Stomach smooth muscle (tissue), 2 donors: ENCODE data around the gene OR6K6.

ENCODE experiments used
- H3K27ac ChIP-seq: one replicate; pipeline ENCODE4 v1.7.0; 2013; ENCODE audit warnings: mild to moderate bottlenecking, low read length, inconsistent platforms
- H3K27me3 ChIP-seq, 2 donors: one replicate each; pipeline ENCODE4 v1.7.0; 2013; ENCODE audit warnings: low read length in 2 of 2; ENCODE audit not compliant: insufficient read depth in 2 of 2, control insufficient read depth in 1 of 2
- H3K36me3 ChIP-seq, 2 donors: one replicate each; pipeline ENCODE4 v1.7.0; 2013; ENCODE audit warnings: low read length in 2 of 2; ENCODE audit not compliant: control insufficient read depth in 2 of 2, insufficient read depth in 2 of 2
- H3K4me1 ChIP-seq: one replicate; pipeline ENCODE4 v1.7.0; 2013; ENCODE audit warnings: low read length; ENCODE audit not compliant: control insufficient read depth, insufficient read depth
- H3K4me3 ChIP-seq, 2 donors: one replicate each; pipeline ENCODE4 v1.7.0; 2013; ENCODE audit warnings: low read length in 2 of 2
- H3K9ac ChIP-seq, 2 donors: one replicate each; pipeline ENCODE4 v1.7.0; 2013; ENCODE audit warnings: low read length in 2 of 2, mild to moderate bottlenecking in 1 of 2
- H3K9me3 ChIP-seq, 2 donors: one replicate each; pipeline ENCODE4 v1.7.0; 2013; ENCODE audit warnings: low read length in 2 of 2; ENCODE audit not compliant: control insufficient read depth in 2 of 2
- donor health status: healthy.
- donor health status: Pancreatic carcinoma.

OR6K6 gene

DNA sequence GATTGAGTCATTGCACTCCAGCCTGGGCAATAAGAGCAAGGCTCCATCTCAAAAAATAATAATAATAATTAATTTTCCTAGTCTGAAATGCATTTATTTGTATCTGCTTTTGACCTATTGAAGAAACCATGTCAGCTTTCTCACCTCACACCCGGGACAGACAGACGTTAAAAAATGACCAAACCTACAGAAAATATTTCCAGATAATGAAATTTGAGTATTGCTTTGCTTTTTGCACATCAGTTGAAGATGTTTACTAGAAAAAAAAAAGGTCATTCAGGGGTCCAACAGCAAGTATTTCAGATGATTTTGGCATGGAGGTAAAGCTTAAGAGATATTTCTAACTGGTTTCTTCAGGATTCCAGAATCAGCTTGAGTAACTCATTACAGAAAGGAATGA, at the start of gene OR6K6:
Gene OR6K6, plus strand, starts transcription at position 301 of the 400 bp plus-strand sequence. CDS start 168 bp downstream, outside the sequence.
- Histone ChIP-seq H3K27me3 (no peaks in the 10 kb centered on the region), H3K9ac (no peak within 1 kb of the TSS), H3K4me1 (no peaks in the 10 kb centered on the region), H3K27ac (no peak within 1 kb of the TSS), H3K36me3 (no peaks in the 10 kb centered on the region), H3K9me3 (no peaks in the 10 kb centered on the region), H3K4me3 (no peak within 1 kb of the TSS)

DNA sequence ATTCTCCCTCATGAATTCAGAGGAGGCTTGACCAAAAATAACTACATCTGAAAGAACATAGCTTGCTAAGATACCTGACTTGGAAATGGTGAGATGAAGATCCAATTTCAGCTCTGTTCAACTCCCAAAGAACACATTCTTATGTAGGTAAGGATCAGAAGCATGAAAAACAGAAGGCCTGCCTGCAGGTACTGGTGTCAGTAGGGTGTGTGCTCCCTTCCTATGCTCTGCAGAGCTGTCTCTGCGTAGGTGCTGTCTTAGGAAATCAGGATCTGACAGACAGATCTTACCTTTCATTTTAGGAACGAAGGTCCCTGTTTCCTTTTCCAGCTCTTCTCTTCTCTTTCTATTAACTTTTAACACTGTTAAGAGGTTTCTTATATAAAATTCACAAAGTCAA, 48.4 kb upstream of the OR6K6 start:
- Histone ChIP-seq H3K4me3 (no peak overlapping the region), H3K9ac (no peak overlapping the region), H3K4me1 (no peaks in the 10 kb centered on the region), H3K9me3 (no peaks in the 10 kb centered on the region), H3K27ac (no peak overlapping the region), H3K27me3 (no peaks in the 10 kb centered on the region), H3K36me3 (no peaks in the 10 kb centered on the region)

- Histone ChIP-seq H3K4me3 (no peak overlapping the region), H3K27ac (no peak overlapping the region), H3K4me1 (no peaks in the 10 kb centered on the region), H3K27me3 (peaks cover 0 to 3% of the 10 kb centered on the region in 2 donors), H3K9me3 (no peaks in the 10 kb centered on the region), H3K36me3 (no peaks in the 10 kb centered on the region), H3K9ac (no peak overlapping the region)
Observed at GRCh38 chr1:158711098-158711497, 43.4 kb upstream of the OR6K6 start.

- no peaks in the 10 kb centered on the region for H3K4me1 ChIP-seq
- H3K9me3 ChIP-seq: no peaks in the 10 kb centered on the region
- peaks cover 0 to 3% of the 10 kb centered on the region in 2 donors for H3K27me3 ChIP-seq
- H3K27ac ChIP-seq: no peak overlapping the region
- H3K9ac ChIP-seq: no peak overlapping the region
- H3K4me3 ChIP-seq: no peak overlapping the region
- no peaks in the 10 kb centered on the region for H3K36me3 ChIP-seq
Observed at GRCh38 chr1:158714754-158715153, 39.8 kb upstream of the OR6K6 start.

DNA sequence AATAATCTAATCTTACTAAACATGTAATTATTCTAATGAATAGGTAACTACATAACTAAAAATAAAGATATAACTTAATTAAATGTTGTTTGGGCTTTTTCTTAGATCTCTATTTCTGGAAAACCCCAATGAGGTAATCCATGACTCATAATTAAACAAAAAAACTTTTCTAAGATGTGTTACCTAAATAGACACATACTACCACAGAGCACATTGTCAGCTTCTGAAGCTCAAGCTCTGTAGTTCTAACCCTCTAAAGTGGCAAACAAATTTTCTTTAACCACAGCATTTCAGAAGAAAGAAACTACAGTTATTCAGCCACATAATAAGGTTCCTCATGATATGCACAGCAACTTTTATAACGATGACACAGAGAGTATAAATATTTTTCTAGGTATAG, 38.2 kb upstream of the OR6K6 start:
- Histone ChIP-seq H3K4me3 (no peak overlapping the region), H3K9ac (no peak overlapping the region), H3K27me3 (peaks cover 0 to 3% of the 10 kb centered on the region in 2 donors), H3K4me1 (no peaks in the 10 kb centered on the region), H3K27ac (no peak overlapping the region), H3K36me3 (no peaks in the 10 kb centered on the region), H3K9me3 (no peaks in the 10 kb centered on the region)

DNA sequence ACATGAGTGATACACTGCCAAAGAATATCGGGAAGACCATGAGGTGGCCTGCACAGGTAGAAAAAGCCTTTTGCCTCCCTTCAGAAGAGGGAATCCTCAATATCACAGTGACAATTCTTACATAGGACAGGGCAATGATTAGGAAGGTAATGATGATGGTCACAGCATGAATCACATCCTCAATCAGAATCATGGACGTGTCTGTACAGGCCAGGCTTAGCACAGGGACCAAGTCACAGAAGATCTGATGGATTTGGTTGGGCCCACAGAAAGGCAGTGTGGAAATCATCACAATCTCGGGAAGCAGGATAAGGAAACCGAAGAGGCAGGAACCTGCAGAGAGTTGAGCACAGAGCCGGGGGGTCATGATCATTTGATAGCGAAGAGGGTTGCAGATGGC, 37.2 kb upstream of the OR6K6 start:
- H3K27me3 ChIP-seq: peaks cover 0 to 3% of the 10 kb centered on the region in 2 donors
- H3K9me3 ChIP-seq: no peaks in the 10 kb centered on the region
- H3K9ac ChIP-seq: no peak overlapping the region
- H3K36me3 ChIP-seq: no peaks in the 10 kb centered on the region
- no peak overlapping the region for H3K27ac ChIP-seq
- H3K4me1 ChIP-seq: no peaks in the 10 kb centered on the region
- no peak overlapping the region for H3K4me3 ChIP-seq

DNA sequence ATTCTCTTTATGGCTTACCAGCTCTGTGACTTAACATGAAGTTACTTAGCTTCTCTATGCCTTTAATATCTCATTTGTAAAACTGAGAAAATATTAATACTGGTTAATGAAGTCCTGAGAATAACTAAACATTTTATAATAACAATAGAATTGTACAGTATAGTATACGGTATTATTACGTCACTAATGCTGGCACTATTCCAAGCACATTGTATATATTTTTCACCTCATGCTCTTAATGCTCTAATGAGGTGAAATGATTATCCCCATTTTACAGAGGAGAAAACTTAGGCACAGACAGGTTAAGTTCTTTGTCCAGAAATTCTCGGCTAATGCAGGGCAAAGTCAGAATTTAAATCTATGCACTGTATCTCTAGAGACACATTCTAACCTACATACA, 34.9 kb upstream of the OR6K6 start:
- Histone ChIP-seq H3K4me3 (no peak overlapping the region), H3K27me3 (no peaks in the 10 kb centered on the region), H3K27ac (no peak overlapping the region), H3K4me1 (no peaks in the 10 kb centered on the region), H3K36me3 (no peaks in the 10 kb centered on the region), H3K9me3 (no peaks in the 10 kb centered on the region), H3K9ac (no peak overlapping the region)

DNA sequence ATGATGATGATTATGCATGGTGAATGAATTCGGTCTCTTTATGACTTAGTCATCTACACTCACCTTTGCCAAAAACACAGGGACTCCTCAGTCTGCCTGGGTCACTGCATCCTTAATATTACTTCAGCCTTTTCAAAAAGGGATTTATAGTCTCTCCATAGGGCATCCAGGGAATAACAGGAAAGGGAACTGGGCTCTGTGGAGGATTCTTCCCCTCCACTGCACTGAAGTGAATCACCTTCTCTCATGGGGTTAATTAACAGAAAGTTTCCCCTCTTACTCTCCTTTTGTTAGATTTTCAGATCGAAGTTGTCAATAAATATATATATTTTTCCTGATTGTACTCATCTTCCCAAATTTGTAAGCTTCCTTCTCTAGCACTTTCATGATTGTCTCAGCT, 33.9 kb upstream of the OR6K6 start, which contains the start of gene OR6K3:
Gene OR6K3, minus strand, starts transcription at position 101 of the 400 bp plus-strand sequence. CDS start 2,605 bp downstream, outside the sequence.
- H3K9ac ChIP-seq: no peak within 1 kb of the TSS
- H3K27me3 ChIP-seq: no peaks in the 10 kb centered on the region
- no peaks in the 10 kb centered on the region for H3K36me3 ChIP-seq
- no peaks in the 10 kb centered on the region for H3K4me1 ChIP-seq
- H3K27ac ChIP-seq: no peak within 1 kb of the TSS
- no peak within 1 kb of the TSS for H3K4me3 ChIP-seq
- no peaks in the 10 kb centered on the region for H3K9me3 ChIP-seq

- Histone ChIP-seq H3K27me3 (no peaks in the 10 kb centered on the region), H3K4me3 (no peak overlapping the region), H3K4me1 (no peaks in the 10 kb centered on the region), H3K9me3 (no peaks in the 10 kb centered on the region), H3K36me3 (no peaks in the 10 kb centered on the region), H3K27ac (no peak overlapping the region), H3K9ac (no peak overlapping the region)
Observed at GRCh38 chr1:158724442-158724841, 30.1 kb upstream of the OR6K6 start.

- H3K27ac ChIP-seq: no peak overlapping the region
- no peak overlapping the region for H3K9ac ChIP-seq
- no peaks in the 10 kb centered on the region for H3K4me1 ChIP-seq
- no peaks in the 10 kb centered on the region for H3K36me3 ChIP-seq
- no peak overlapping the region for H3K4me3 ChIP-seq
- H3K9me3 ChIP-seq: no peaks in the 10 kb centered on the region
- no peaks in the 10 kb centered on the region for H3K27me3 ChIP-seq
Observed at GRCh38 chr1:158728510-158729225, 25.9 kb upstream of the OR6K6 start.

DNA sequence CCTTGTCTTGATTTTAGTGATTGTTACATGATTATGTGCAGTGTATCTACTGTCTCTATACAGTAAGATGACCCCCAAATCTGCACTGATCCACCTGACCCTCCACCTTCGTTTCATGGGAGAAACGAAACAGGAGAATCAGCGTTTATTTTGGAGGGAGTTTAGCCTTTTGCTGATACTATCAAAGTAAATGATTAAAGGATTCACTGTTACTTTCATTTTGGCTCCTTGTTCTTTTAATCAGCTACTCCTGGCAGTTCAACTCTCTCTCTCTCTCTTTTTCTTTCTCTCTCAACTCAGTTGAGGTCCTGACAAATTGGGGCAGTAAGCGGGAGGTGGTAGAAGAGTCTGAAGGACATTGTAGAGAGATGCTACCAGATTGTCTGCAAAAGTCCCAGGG, 24.1 kb upstream of the OR6K6 start:
- H3K4me3 ChIP-seq: no peak overlapping the region
- H3K9ac ChIP-seq: no peak overlapping the region
- H3K9me3 ChIP-seq: no peaks in the 10 kb centered on the region
- H3K27me3 ChIP-seq: no peaks in the 10 kb centered on the region
- no peak overlapping the region for H3K27ac ChIP-seq
- H3K36me3 ChIP-seq: no peaks in the 10 kb centered on the region
- H3K4me1 ChIP-seq: no peaks in the 10 kb centered on the region
